ENCODE measurements around the gene SRXN1. TPM values are rescaled to one million over a fixed set of nuclear protein-coding genes. Genes with fewer than 3 reads are reported as not detected.

SRXN1 gene
- total RNA-seq, 1 experiment from 2014 or later: 1.0 TPM

- no peaks in the 10 kb centered on the region for H3K9me3 ChIP-seq (ENCODE audit: low read length)
- no peak overlapping the region for H3K4me3 ChIP-seq (ENCODE audit: low read length)
- no peak for DNase-seq
- no peak overlapping the region for H3K9ac ChIP-seq (ENCODE audit: low read length)
- H4K20me1 ChIP-seq (ENCODE audit: insufficient read depth, low read depth, low read length): no peaks in the 10 kb centered on the region
- H3K36me3 ChIP-seq (ENCODE audit: insufficient read depth, low read length): no peaks in the 10 kb centered on the region
- H3K4me1 ChIP-seq (ENCODE audit: low read length): no peaks in the 10 kb centered on the region; the same call in 1 of the 2 replicates
- H3K79me2 ChIP-seq (ENCODE audit: low read length): no peaks in the 10 kb centered on the region
- H3K27me3 ChIP-seq (ENCODE audit: low read length): no peaks in the 10 kb centered on the region
- no peaks in the 10 kb centered on the region for H3K9me2 ChIP-seq (replicated peaks; ENCODE audit: insufficient read depth, low read length)
- H2AFZ ChIP-seq (ENCODE audit: low read length): no peak overlapping the region
- H3K4me2 ChIP-seq (ENCODE audit: low read depth, low read length, poor library complexity, severe bottlenecking): no peak overlapping the region
- H3K27ac ChIP-seq (ENCODE audit: low read length): no peak overlapping the region
Measured at GRCh38 chr20:654417-654750, 1.4 kb upstream of the SRXN1 start.

GRCh38 chr20:653590-654416 is 803 bp upstream of the SRXN1 start:
- Histone ChIP-seq H3K27ac (ENCODE audit: low read length) (no peak overlapping the region), H3K9ac (ENCODE audit: low read length) (peak overlapping the region; percentile 58)

GRCh38 chr20:652615-653109 is 338 bp downstream of the SRXN1 start:
- Histone ChIP-seq H2AFZ (ENCODE audit: low read length) (no peak overlapping the region), H3K27me3 (ENCODE audit: low read length) (no peaks in the 10 kb centered on the region), H3K9me2 (replicated peaks; ENCODE audit: insufficient read depth, low read length) (no peaks in the 10 kb centered on the region), H3K36me3 (ENCODE audit: insufficient read depth, low read length) (no peaks in the 10 kb centered on the region), H4K20me1 (ENCODE audit: insufficient read depth, low read depth, low read length) (no peaks in the 10 kb centered on the region), H3K27ac (ENCODE audit: low read length) (no peak overlapping the region), H3K4me2 (ENCODE audit: low read depth, low read length, poor library complexity, severe bottlenecking) (peak overlapping the region; percentile 50), H3K4me1 (ENCODE audit: low read length) (no peaks in the 10 kb centered on the region; the same call in 1 of the 2 replicates), H3K9ac (ENCODE audit: low read length) (peak overlapping the region; percentile 58), H3K4me3 (ENCODE audit: low read length) (peak overlapping the region; percentile 61; the same call in 1 of the 2 replicates), H3K79me2 (ENCODE audit: low read length) (no peaks in the 10 kb centered on the region), H3K9me3 (ENCODE audit: low read length) (no peaks in the 10 kb centered on the region)
- DNase-seq: no peak

More at GRCh38 chr20:653590-654416, 803 bp upstream of the SRXN1 start:
- no peaks in the 10 kb centered on the region for H3K27me3 ChIP-seq (ENCODE audit: low read length)
- H3K4me1 ChIP-seq (ENCODE audit: low read length): no peaks in the 10 kb centered on the region; the same call in 1 of the 2 replicates
- no peaks in the 10 kb centered on the region for H3K9me2 ChIP-seq (replicated peaks; ENCODE audit: insufficient read depth, low read length)
- no peaks in the 10 kb centered on the region for H3K36me3 ChIP-seq (ENCODE audit: insufficient read depth, low read length)
- H3K79me2 ChIP-seq (ENCODE audit: low read length): no peaks in the 10 kb centered on the region
- no peaks in the 10 kb centered on the region for H3K9me3 ChIP-seq (ENCODE audit: low read length)
- no peak overlapping the region for H2AFZ ChIP-seq (ENCODE audit: low read length)
- no peaks in the 10 kb centered on the region for H4K20me1 ChIP-seq (ENCODE audit: insufficient read depth, low read depth, low read length)
- peak overlapping the region; percentile 61 for H3K4me3 ChIP-seq (ENCODE audit: low read length)
- H3K4me2 ChIP-seq (ENCODE audit: low read depth, low read length, poor library complexity, severe bottlenecking): peak overlapping the region; percentile 50
- no peak for DNase-seq

DNA sequence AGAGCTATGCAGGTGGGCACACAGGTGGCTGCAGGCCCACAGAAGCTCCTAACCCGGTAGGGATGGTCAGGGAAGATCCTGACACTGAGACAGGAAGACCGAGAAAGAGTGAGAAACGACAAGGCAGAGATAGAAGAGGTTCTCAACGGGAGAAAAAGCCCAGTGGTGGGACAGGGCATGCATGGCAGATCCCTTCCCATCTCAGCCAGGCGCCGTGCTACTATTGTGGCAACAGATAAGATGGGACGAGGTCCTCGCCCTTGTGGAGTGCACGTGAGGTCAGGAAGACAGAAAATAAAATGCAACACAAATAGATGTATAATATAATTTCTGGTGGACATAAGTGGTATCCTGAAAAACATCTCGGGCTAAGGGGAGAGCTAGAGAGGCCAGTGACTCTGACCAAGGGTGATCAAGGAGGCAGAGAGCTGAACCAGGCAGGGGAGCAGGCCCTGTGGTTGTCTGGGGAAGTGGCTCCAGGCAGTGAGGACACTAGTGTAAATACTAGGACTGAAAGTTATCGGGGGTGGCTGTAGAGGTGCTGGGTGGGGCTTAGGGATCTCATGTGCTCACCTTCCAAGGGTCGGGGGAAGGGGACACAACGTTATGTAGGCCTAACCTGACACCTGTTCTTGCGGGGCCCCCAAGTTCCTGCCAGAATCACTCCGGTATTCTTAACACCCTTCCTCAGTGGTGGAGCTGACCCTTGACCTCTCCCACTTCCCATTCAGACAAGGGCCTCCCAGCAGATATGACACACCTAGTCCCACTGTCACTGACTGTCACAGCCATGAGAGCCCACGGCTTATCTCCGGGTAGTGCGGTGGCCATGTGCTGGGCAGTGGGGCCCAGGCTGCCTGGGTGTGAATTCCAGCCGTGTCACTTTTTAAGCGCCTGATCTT is 1.0 kb downstream of the SRXN1 start:
- Histone ChIP-seq H3K27ac (ENCODE audit: low read length) (no peak overlapping the region), H3K9me3 (ENCODE audit: low read length) (no peaks in the 10 kb centered on the region), H3K4me2 (ENCODE audit: low read depth, low read length, poor library complexity, severe bottlenecking) (peak overlapping the region; percentile 50), H3K36me3 (ENCODE audit: insufficient read depth, low read length) (no peaks in the 10 kb centered on the region), H3K4me3 (ENCODE audit: low read length) (peak overlapping the region; percentile 61; the same call in 1 of the 2 replicates), H3K9ac (ENCODE audit: low read length) (0 out of 2 replicates have a peak overlapping the region, but pooled peaks have one; percentile 58), H3K27me3 (ENCODE audit: low read length) (no peaks in the 10 kb centered on the region), H3K79me2 (ENCODE audit: low read length) (no peaks in the 10 kb centered on the region), H3K4me1 (ENCODE audit: low read length) (no peaks in the 10 kb centered on the region; the same call in 1 of the 2 replicates), H4K20me1 (ENCODE audit: insufficient read depth, low read depth, low read length) (no peaks in the 10 kb centered on the region), H3K9me2 (replicated peaks; ENCODE audit: insufficient read depth, low read length) (no peaks in the 10 kb centered on the region), H2AFZ (ENCODE audit: low read length) (no peak overlapping the region)
- no peak for DNase-seq

GRCh38 chr20:650954-651353 is 2.0 kb downstream of the SRXN1 start:
- H3K9me2 ChIP-seq (replicated peaks; ENCODE audit: insufficient read depth, low read length): no peaks in the 10 kb centered on the region
- no peak overlapping the region for H3K4me3 ChIP-seq (ENCODE audit: low read length)
- no peak overlapping the region for H3K27ac ChIP-seq (ENCODE audit: low read length)
- no peaks in the 10 kb centered on the region for H3K9me3 ChIP-seq (ENCODE audit: low read length)
- no peak overlapping the region for H2AFZ ChIP-seq (ENCODE audit: low read length)
- no peaks in the 10 kb centered on the region; the same call in 1 of the 2 replicates for H3K4me1 ChIP-seq (ENCODE audit: low read length)
- H3K4me2 ChIP-seq (ENCODE audit: low read depth, low read length, poor library complexity, severe bottlenecking): no peak overlapping the region
- H3K36me3 ChIP-seq (ENCODE audit: insufficient read depth, low read length): no peaks in the 10 kb centered on the region
- H3K9ac ChIP-seq (ENCODE audit: low read length): no peak overlapping the region
- no peaks in the 10 kb centered on the region for H3K27me3 ChIP-seq (ENCODE audit: low read length)
- no peaks in the 10 kb centered on the region for H4K20me1 ChIP-seq (ENCODE audit: insufficient read depth, low read depth, low read length)
- no peaks in the 10 kb centered on the region for H3K79me2 ChIP-seq (ENCODE audit: low read length)
- DNase-seq: no peak

- Histone ChIP-seq H3K9ac (ENCODE audit: low read length) (no peak overlapping the region), H3K27me3 (ENCODE audit: low read length) (no peaks in the 10 kb centered on the region), H3K4me3 (ENCODE audit: low read length) (no peak overlapping the region), H2AFZ (ENCODE audit: low read length) (no peak overlapping the region), H3K36me3 (ENCODE audit: insufficient read depth, low read length) (no peaks in the 10 kb centered on the region), H3K79me2 (ENCODE audit: low read length) (no peaks in the 10 kb centered on the region), H3K9me2 (replicated peaks; ENCODE audit: insufficient read depth, low read length) (no peaks in the 10 kb centered on the region), H3K4me1 (ENCODE audit: low read length) (no peaks in the 10 kb centered on the region; the same call in 1 of the 2 replicates), H3K4me2 (ENCODE audit: low read depth, low read length, poor library complexity, severe bottlenecking) (no peak overlapping the region), H3K9me3 (ENCODE audit: low read length) (no peaks in the 10 kb centered on the region), H3K27ac (ENCODE audit: low read length) (no peak overlapping the region), H4K20me1 (ENCODE audit: insufficient read depth, low read depth, low read length) (no peaks in the 10 kb centered on the region)
- DNase-seq: no peak
Measured at GRCh38 chr20:650281-650680, 2.7 kb downstream of the SRXN1 start.

DNA sequence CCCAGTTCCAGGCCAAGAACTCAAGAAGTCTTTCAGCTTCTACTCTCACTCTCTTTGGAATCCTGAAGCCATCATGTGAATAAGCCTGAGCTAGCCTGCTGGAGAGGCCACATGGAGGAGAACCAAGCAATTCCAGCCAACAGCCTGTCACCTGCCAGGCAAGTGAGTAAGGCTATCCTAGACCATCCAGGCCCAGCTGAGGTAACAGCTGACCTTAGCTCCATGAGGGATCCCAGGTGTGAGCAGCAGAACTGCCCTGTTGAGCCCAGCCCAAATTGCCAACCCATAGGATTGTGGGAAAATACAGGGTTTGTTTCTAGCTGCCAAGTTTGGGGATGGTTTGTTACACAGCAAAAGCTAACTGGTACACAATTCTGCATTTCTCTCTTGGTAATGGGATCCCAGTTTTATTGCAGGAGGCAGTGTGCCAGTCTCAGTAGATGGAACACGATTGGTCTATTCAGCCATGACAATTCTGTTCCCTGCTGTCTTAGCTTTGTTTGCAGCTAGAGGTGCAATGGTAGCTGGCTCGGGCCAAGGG is 5.5 kb downstream of the SRXN1 start:
- no peaks in the 10 kb centered on the region for H3K79me2 ChIP-seq (ENCODE audit: low read length)

GRCh38 chr20:646868-647233 is 6.1 kb downstream of the SRXN1 start:
- Histone ChIP-seq H3K27me3 (ENCODE audit: low read length) (no peaks in the 10 kb centered on the region), H3K4me1 (ENCODE audit: low read length) (no peaks in the 10 kb centered on the region), H3K4me2 (ENCODE audit: low read depth, low read length, poor library complexity, severe bottlenecking) (no peak overlapping the region), H3K79me2 (ENCODE audit: low read length) (no peaks in the 10 kb centered on the region), H3K27ac (ENCODE audit: low read length) (no peak overlapping the region), H4K20me1 (ENCODE audit: insufficient read depth, low read depth, low read length) (no peaks in the 10 kb centered on the region), H3K9me3 (ENCODE audit: low read length) (no peaks in the 10 kb centered on the region), H3K9me2 (replicated peaks; ENCODE audit: insufficient read depth, low read length) (no peaks in the 10 kb centered on the region), H2AFZ (ENCODE audit: low read length) (no peak overlapping the region), H3K4me3 (ENCODE audit: low read length) (no peak overlapping the region), H3K36me3 (ENCODE audit: insufficient read depth, low read length) (no peaks in the 10 kb centered on the region), H3K9ac (ENCODE audit: low read length) (no peak overlapping the region)
- DNase-seq: no peak

More for the DNA sequence above, 5.5 kb downstream of the SRXN1 start:
- DNase-seq: no peak
- H3K4me2 ChIP-seq (ENCODE audit: low read depth, low read length, poor library complexity, severe bottlenecking): no peak overlapping the region
- H3K4me3 ChIP-seq (ENCODE audit: low read length): no peak overlapping the region
- no peaks in the 10 kb centered on the region for H3K27me3 ChIP-seq (ENCODE audit: low read length)
- H3K4me1 ChIP-seq (ENCODE audit: low read length): no peaks in the 10 kb centered on the region
- H3K27ac ChIP-seq (ENCODE audit: low read length): no peak overlapping the region
- no peaks in the 10 kb centered on the region for H3K9me2 ChIP-seq (replicated peaks; ENCODE audit: insufficient read depth, low read length)
- no peaks in the 10 kb centered on the region for H3K9me3 ChIP-seq (ENCODE audit: low read length)
- no peaks in the 10 kb centered on the region for H3K36me3 ChIP-seq (ENCODE audit: insufficient read depth, low read length)
- no peaks in the 10 kb centered on the region for H4K20me1 ChIP-seq (ENCODE audit: insufficient read depth, low read depth, low read length)
- H2AFZ ChIP-seq (ENCODE audit: low read length): no peak overlapping the region
- no peak overlapping the region for H3K9ac ChIP-seq (ENCODE audit: low read length)
